Lower leg skin (tissue), 4 donors: Measurements from ENCODE around the gene HJV. TPM values are rescaled to one million over a fixed set of nuclear protein-coding genes. Genes with fewer than 3 reads are reported as not detected.
"Not testable (repeated sequence)": the region's sequence is repeated elsewhere in the genome, so short reads cannot be mapped to it uniquely, and the experiment has no call there.

ENCODE experiments used
- DNase-seq, 2 donors: peaks; one replicate each; pipeline ENCODE4 v3.0.0-alpha.2; 2019; ENCODE audit warnings: low spot score in 2 of 2
- H3K4me3 ChIP-seq: fragments of 200-600 bp; sonication (generic); 2 replicates; pipeline ENCODE4 v1.5.1; 2017; ENCODE audit warnings: mild to moderate bottlenecking, low read depth; ENCODE audit not compliant: poor library complexity, severe bottlenecking
- POLR2A ChIP-seq, 2 donors: fragments of 450-650 bp; IDR thresholded peaks; one replicate each; pipeline ENCODE4 v1.6.1; 2016 to 2017; ENCODE audit warnings: antibody characterized with exemption in 2 of 2, mild to moderate bottlenecking in 1 of 2, moderate library complexity in 1 of 2
- WGBS, 2 donors: methylation state at CpG; one replicate each; pipeline ENCODE4 v1.1.5; 2018; 5-methylcytosine and 5-hydroxymethylcytosine counted together
- intact Hi-C: fragments of 100-400 bp; cut with DNase I; formaldehyde crosslinking; loops from one replicate; pipeline ENCODE4 v1.15.0; 2023; ENCODE audit warnings: low total_unique reads
- total RNA-seq, 4 donors: library from RNA; depleted of rRNA; stranded (reverse); fragments of >200 nt; gene quantifications; one replicate each; pipeline ENCODE4 v1.1.0, GENCODE V29; 2016
- TF ChIP-seq, protein P1 (sequence below), 3 donors: fragments of 450-650 bp; IDR thresholded peaks; one replicate each; pipeline ENCODE4 v1.5.1; 2016; ENCODE audit warnings: antibody characterized with exemption in 3 of 3, mild to moderate bottlenecking in 3 of 3, moderate library complexity in 2 of 3

Gene HJV, protein sequence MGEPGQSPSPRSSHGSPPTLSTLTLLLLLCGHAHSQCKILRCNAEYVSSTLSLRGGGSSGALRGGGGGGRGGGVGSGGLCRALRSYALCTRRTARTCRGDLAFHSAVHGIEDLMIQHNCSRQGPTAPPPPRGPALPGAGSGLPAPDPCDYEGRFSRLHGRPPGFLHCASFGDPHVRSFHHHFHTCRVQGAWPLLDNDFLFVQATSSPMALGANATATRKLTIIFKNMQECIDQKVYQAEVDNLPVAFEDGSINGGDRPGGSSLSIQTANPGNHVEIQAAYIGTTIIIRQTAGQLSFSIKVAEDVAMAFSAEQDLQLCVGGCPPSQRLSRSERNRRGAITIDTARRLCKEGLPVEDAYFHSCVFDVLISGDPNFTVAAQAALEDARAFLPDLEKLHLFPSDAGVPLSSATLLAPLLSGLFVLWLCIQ
- not detected for total RNA-seq

DNA sequence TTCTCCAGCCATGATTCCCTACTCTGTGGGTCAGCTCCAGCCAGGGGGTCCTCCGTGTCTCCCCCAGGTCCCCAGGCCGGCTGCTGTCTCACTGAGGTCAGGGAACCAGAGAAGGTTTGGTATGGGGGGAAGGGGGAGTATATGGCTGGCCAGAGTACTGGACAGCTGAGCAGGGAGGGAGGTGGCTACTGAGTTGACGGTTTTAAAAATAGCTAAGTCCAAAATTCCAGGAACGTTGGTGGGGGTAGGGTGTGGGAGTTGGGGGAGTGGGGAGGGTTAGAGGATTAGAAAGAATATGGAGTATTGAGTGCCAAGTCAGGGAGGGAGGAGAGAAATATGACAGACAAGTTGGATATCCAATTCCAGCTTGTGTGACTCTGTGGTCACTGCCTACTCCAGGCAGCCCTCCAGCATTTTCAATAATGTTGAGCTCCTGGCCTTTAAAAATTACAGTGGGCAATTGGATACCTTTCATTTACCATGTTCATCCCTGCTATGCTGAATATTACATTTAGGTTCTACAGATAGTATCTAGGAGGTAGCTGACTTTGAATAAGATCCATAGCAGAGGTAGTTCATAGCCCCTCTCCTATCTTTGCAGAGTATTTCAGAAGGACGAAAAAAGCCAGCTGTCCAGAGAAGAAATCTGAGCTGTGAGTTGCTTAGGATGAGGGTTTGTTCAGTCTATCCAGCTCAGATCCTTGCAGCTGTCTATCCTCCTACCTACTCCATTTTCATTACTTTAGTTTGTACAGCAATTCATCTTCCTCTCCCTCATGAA, at the start of gene HJV:
TSS of gene HJV (minus strand) at position 114 of the 781 bp plus-strand sequence. CDS start 1,504 bp downstream, outside the sequence.
- intact Hi-C loops: no loop called here
- no peak for DNase-seq
- no peak for TF ChIP-seq POLR2A (IDR thresholded peaks at IDR 0.05)
- TF ChIP-seq, protein P1, sequence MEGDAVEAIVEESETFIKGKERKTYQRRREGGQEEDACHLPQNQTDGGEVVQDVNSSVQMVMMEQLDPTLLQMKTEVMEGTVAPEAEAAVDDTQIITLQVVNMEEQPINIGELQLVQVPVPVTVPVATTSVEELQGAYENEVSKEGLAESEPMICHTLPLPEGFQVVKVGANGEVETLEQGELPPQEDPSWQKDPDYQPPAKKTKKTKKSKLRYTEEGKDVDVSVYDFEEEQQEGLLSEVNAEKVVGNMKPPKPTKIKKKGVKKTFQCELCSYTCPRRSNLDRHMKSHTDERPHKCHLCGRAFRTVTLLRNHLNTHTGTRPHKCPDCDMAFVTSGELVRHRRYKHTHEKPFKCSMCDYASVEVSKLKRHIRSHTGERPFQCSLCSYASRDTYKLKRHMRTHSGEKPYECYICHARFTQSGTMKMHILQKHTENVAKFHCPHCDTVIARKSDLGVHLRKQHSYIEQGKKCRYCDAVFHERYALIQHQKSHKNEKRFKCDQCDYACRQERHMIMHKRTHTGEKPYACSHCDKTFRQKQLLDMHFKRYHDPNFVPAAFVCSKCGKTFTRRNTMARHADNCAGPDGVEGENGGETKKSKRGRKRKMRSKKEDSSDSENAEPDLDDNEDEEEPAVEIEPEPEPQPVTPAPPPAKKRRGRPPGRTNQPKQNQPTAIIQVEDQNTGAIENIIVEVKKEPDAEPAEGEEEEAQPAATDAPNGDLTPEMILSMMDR (IDR thresholded peaks at IDR 0.05): no peak
- 64 to 76% methylated on average over 5 of the region's 5 CpGs for WGBS, 2 donors
- no peak within 1 kb of the TSS for H3K4me3 ChIP-seq

DNA sequence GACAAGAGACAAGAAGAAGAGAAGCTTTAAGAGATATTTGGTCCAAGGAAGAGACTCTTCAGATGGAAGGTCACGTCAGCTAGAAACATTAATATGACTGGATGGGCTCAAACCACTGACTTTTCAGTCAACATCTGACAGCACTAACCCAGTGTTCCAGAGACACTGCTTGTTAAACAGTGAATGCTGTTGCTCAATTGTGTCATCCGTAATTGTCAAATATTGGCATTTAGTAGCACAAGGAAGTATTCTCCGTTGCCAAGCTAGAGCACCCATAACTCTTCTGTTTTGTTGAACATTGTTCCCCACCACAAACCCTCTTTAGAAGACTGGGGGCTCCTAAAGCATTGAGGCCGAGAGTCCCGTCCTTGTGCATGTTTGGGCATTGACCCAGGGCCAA, 37.6 kb upstream of the HJV start:
- H3K4me3 ChIP-seq, intact Hi-C loops, DNase-seq: not testable (repeated sequence)
- WGBS, 2 donors: 62 to 75% methylated on average over 3 to 5 of the region's 5 CpGs

DNA sequence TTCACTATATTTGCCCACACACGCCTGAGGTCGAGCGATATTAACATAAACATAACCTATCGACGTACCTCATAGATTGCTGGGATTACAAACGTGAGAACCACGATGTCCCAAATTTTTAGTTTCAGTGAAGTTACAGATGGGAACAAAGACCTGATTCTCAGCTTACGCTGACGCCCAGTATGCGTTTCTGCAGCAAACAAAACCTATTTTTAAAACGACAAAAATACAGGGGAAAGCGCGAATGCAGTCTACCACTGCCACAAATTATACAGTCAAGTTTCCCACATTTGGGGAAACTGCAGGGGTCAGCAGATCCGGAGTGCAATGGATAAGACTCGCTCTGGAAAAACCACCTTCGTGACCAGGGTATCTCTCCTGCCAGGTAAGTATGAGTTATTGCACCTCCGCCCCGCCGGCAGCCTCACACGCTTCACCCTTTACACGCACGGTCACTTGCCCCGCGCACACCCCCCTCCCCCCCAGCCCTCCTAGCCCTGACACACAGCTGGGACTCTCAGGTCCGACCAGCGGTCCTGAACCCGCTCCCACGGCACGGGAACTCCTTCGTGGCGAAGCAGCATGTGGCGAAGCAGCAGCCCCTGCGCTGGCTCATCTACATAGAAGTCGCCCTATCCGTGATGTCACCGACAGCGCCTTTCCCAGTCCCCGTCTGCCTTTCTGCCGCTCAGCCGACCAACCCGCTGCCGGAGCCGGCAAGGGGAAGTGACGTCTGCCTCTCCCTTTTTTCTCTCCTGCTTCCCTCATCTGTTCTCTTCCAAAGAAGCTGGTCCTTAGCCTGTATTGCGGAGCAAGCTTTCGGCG, 30.5 kb upstream of the HJV start:
- 2 to 13% methylated on average over 40 to 43 of the region's 47 CpGs for WGBS, 2 donors
- intact Hi-C loops: not testable (repeated sequence)
- TF ChIP-seq POLR2A (IDR thresholded peaks at IDR 0.05): peak in 1 of 2 donors; percentile 23
- peak; percentile 85 to 96 for DNase-seq
- peak overlapping the region; percentile 25 for H3K4me3 ChIP-seq

DNA sequence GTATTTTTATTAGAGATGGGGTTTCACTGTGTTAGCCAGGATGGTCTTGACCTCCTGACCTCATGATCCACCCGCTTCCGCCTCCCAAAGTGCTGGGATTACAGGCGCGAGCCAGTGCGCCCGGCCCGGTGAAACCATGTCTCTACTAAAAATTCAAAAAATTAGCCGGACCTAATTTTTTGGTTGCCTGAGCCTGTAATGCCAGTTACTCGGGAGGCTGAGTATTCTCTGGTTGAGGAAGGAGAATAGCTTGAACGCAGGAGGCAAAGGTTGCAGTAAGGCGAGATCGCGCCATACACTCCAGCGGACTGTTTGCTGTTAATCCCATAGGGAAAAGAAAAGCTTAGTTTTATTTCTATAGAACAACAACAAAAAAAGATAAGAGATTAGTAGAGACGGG, 29.9 kb upstream of the HJV start:
- intact Hi-C loops: no loop called here
- DNase-seq: peak in 1 of 2 donors; percentile 74
- TF ChIP-seq POLR2A (IDR thresholded peaks at IDR 0.05): no peak
- TF ChIP-seq, protein P1 (IDR thresholded peaks at IDR 0.05): no peak
- WGBS, 2 donors: 48 to 49% methylated on average over 15 of the region's 15 CpGs
- no peak overlapping the region for H3K4me3 ChIP-seq

DNA sequence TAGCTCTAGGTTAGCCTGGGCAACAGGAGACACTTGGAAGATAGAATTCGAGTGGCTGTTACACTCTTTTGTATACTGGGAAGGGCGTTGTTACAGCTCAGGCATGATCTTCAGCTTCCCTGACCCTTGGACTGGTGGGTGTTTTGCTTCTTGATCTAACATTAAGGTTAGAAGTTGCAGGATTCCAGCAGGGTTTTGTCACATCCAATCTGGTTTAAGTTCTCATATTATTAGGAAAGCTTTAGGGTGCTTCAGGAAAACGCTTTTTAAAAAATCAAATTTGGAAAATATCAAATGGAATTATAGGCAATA, 29.1 kb upstream of the HJV start:
- WGBS, 2 donors: 65 to 80% methylated on average over 3 of the region's 3 CpGs
- H3K4me3 ChIP-seq, DNase-seq, intact Hi-C loops: not testable (repeated sequence)

DNA sequence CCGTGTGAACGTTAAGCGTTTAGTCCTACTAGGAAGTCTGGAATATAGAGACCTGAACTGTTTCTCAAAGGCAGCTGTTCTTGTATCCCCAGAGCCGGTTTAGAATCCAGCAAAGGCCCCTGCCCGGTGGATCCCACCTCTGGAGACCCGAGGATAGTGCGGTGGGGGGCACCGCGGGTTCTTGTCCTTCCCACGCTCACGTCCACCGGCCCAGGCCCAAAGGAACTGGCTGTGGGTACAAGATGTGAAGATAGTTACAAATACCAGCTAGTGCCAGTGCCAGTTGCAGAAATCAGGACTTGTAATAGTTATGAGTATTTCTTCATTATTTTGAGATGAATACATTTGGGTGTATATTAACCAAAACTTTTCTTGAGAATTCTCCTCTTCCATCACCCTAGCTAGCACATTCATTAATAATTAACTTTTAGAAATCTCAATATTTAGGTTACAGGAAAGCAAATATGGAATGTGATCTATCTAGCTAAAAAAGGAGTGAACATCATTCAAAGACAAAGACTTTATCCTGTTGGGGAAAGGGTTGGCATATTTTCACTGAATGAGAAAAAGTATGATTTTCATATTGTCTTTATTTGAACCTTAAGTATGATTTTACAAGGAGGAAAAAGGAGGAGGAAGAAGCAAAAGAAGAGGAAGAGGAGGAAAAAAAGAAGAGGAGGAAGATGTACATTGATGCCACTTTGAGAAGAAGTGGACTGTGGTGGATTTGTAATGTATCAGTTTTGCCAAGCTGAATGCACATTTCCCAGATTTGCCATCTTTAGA, 28.5 kb upstream of the HJV start:
- H3K4me3 ChIP-seq, intact Hi-C loops: not testable (repeated sequence)
- 92 to 93% methylated on average over 12 of the region's 12 CpGs for WGBS, 2 donors
- peak in 1 of 2 donors; percentile 75 for DNase-seq

DNA sequence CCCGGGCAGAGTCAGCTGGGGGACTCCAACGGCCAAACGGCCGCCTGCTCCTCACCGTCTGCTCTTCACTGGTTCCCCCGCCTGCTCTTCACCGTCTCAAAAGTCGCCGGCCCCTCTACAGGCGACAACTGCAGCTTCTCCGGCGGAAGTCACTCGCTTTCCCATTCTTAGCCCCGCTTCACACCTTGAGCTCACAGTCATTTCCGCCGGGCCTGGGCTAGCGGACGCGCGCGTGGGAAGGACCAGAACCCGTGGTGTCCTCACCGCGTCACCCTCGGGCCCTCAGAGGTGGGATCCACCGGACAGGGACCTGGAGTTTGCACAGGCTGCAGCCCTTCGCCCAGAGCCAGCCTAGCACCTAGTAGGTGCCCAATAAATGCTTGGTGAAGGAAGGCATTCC, 27.9 kb upstream of the HJV start:
- DNase-seq: peak in 1 of 2 donors; percentile 85
- H3K4me3 ChIP-seq: no peak overlapping the region
- intact Hi-C loops: no loop called here
- TF ChIP-seq, protein P1 (IDR thresholded peaks at IDR 0.05): no peak
- no peak for TF ChIP-seq POLR2A (IDR thresholded peaks at IDR 0.05)
- WGBS, 2 donors: 86% methylated on average over 27 of the region's 27 CpGs

DNA sequence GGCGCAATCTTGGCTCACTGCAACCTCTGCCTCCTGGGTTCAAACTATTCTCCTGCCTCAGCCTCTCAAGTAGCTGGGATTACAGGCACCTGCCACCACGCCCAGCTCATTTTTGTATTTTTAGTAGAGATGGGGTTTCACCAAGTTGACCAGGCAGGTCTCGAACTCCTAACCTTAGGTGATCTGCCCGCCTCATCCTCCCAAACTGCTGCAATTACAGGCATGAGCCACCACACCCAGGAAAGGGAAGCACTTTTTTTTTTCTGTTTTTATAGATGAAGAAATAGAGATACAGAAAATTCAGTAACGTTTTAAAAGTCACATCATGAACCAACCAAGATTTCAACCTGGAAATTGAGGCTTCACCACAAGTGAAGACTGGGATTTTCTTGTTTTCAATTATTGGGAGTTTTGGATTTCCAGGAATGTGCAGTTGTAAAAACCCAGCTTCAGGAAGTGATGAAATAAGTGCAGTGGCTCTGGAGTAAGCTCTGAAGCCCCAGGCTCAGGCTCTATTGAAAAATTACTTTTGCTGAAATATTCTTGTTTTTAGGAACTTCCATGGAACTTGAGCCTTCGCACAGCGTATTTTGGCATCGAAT, 27.1 kb upstream of the HJV start:
- intact Hi-C loops, DNase-seq, H3K4me3 ChIP-seq: not testable (repeated sequence)
- 73 to 84% methylated on average over 8 of the region's 8 CpGs for WGBS, 2 donors
